GM21528 (cell line): ENCODE measurements around the gene SCN3B.

Source experiments
- ATAC-seq: cut with Tn5 transposase; IDR thresholded peaks from one replicate; pipeline ENCODE4 v1.9.1; 2021; ENCODE audit warnings: mild to moderate bottlenecking, moderate library complexity; ENCODE audit not compliant: unreplicated experiment, low FRiP score

The SCN3B gene, protein sequence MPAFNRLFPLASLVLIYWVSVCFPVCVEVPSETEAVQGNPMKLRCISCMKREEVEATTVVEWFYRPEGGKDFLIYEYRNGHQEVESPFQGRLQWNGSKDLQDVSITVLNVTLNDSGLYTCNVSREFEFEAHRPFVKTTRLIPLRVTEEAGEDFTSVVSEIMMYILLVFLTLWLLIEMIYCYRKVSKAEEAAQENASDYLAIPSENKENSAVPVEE

DNA sequence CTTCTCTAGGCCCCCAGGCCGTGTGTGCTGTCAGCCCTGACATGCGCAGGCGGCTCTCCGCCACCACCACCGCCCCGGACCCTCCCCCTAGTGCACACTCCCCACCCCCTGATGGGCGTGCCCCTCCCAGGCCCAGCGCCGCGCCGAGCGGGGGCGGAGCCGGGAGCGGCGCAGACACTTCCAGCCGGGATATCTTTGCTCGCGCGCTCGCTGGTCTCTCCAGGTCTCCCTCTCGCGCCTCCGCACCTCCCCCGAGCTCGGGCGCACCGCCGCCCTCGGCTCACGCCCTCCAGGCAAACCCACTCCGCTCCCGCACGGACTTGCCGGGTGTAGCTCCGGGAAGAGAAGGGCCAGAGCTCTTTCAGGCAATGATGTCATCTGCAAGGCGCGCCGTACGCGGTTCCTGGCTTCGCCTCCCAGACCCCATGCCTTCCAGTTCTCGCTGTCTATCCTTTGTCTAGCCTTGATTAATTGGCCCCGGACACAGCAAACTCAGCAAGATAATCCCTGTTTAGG, at the start of gene SCN3B:
Gene SCN3B (minus strand): TSS at position 59 of the 516 bp plus-strand sequence. CDS start 823 bp downstream, outside the sequence.
- no peak for ATAC-seq

DNA sequence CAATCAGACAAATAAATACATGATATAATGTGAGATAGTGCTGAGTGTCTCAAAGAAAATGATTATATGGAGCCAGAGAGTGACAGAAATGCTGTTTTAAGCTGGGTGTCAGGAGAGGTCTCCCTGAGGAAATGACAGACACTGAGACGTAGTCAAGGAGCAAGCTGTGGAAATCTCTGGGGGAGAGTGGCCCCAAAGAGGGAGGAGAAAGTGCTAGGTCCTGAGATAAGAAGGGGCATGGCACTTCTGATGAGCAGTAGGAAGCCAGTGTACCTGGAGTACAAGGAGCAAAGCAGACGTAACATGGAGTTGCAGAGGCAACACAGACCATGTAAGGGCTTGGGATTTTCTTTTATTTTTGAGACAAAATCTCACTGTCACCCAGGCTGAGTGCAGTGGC, 48.3 kb upstream of the SCN3B start:
- no peak for ATAC-seq

DNA sequence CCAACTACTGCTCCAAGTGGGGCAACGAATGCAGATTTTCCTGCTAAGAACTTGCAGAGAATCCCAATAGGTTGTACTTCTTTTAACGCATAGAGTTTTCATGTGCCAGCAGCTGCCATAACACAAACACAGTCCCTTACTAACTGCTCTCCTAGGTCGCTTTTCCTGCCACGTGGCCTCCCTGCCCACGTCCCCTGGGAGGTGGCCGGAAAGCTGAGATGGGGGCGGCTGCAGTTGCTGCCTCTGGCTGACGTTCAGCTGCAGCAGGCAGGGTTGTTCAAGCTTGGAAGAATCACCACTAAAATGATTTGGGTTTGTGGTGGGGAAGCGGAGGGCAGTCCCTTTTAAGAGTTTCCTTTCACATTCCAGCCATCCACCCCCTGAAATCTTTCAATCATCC, 47.7 kb upstream of the SCN3B start:
- ATAC-seq = no peak

DNA sequence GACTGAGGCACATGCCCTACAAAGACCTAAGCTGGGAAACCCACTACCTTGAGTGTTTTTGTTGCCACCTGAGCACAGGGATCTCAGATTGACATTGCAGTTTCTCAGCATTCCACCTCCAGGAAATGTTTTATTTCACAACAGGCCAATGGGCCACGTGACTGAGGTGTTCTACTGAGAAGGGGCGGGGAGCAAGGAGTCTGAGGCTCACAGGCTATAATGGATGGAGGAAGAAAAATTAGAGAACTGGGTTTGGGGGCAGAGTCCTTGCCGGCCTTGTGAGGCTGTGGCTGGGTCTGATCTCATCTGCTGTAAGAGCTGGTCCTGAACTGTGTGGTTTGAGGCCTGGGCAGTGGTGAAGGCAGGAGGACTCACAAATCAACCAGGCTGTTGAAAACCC, 46.3 kb upstream of the SCN3B start:
- ATAC-seq = no peak

DNA sequence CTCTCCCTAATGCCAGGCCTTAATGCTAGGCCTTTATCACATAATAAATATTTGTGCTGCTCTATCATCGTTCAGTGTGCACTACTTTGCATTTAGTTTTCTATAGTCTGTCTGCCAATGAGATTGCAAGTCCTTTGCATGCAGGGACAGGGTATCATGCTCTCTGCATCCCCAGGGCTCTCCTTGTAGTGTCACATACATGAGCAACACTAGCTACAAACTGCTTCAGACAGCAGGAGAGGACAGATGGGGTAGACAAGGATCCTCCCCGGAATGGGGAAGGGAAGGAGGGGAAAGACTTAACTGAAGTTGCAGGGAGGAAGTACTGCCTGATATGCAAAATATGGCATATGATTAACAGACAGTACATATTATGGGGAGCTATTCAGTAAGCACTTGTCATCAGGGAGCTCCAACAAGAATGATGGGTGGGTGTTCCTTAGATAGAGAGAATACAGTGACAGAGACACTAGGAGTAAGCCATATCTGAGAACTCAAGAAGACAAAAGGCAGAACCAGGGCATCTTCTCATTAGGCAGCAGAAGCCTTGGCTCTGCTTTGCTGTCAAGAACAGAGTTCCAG, 44.2 kb upstream of the SCN3B start:
- ATAC-seq = no peak

DNA sequence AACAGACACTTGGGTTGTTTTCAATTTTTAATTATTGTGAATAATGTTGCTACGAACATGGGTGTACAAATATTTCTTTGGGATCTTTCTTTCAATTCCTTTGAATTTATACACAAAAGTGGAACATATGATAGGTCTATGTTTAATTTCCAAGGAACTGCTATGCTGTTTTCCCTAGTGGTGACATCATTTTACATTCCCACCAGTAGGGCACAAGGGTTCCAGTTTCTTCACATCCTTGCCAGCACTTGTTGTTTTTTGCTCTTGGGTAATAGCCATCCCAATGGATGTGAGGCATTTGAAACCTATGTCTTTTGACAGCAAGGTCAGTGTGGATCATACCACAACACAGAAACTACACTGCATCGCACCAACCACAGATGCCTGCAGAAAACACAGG, 41.8 kb upstream of the SCN3B start:
- ATAC-seq = no peak

DNA sequence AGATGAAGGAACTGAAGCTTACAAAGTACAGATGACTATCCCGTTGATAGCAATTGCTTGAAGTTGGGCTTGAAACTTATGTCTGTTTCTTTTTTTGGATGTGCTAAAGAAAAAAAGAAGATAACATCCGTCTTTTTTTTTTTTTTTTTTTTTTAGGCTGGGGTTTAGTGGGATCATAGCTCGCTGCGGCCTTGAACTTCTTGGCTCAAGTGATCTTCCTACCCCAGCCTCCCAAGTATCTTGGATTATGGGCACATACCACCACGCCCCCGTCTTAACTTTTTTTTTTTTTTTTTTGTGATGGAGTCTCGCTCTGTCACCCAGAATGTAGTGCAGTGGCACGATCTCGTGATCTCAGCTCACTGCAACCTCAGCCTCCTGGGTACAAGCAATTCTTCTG, 40.8 kb upstream of the SCN3B start:
- ATAC-seq = no peak

DNA sequence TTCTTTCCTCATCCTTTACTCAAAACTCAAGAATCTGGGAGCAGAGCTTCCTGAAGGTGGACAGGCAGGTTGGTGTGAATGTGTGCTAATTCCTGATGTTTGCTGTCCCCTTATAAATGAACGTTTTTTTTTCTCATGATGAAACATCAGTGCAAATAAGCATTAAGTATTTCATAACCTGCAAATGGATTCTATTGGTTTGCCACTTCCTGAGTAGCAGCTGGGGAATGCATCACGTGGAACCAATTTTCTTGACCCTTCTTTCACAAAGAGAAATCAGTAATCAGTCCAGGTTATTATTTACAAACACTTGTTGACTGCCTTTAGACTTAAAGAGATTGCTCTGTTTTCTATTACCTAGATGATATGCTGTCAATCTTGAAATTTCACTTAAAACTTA, 40.1 kb upstream of the SCN3B start:
- ATAC-seq = no peak

DNA sequence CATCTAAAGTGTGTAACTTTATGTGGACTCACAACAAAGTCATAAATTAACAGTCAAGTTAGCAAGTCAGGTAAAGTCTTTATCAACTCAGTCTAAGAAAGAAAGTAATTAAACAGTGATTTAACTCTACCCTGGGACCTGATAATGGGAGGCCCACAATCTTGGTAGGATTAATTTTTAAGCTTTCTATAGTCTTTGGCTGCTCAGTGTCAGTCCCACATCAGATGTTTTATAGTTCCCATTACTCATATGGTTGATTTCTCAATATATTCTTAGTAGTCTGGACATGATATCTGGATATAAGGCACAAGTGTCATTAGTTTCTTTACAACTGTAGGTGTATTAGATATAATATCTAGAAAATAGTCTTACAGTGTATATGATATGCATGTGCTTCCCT, 38.5 kb upstream of the SCN3B start:
- ATAC-seq = no peak

DNA sequence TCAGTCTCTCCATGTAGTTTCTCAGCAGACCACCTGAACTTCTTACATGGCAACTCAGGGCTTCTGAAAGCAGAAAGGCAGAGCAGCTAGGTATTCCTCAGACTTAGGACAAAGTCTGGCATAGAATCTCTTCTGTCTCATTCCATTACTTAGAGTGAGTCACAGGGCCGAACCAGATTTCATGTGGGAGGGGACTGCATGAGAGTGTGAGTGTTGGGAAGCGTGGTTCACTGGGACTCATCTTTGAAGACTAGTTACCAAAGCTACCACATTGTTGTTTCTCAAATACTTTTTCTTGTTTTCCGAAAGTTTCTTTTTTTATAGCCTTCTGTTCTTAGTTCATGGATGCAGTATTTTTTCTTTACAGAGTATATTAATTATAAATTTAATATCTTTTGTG, 36.1 kb upstream of the SCN3B start:
- no peak for ATAC-seq

DNA sequence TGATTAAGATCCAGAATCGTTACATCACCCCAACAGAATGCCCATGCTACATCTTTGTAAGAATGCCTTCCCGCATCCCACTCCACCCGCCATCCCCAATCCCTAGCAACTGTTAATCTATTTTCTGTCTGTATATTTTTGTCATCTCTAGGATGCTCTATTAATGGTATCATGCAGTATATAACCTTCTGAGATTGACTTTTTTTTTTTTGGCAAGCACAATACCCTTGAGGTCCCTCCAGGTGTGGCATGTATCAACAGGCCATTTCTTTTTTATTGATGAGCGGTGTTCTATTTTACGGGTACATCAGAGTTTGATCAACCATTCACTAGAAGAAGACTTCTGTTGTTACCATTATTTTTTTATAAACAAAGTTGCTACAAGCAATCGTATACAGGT, 30.2 kb upstream of the SCN3B start:
- no peak for ATAC-seq

DNA sequence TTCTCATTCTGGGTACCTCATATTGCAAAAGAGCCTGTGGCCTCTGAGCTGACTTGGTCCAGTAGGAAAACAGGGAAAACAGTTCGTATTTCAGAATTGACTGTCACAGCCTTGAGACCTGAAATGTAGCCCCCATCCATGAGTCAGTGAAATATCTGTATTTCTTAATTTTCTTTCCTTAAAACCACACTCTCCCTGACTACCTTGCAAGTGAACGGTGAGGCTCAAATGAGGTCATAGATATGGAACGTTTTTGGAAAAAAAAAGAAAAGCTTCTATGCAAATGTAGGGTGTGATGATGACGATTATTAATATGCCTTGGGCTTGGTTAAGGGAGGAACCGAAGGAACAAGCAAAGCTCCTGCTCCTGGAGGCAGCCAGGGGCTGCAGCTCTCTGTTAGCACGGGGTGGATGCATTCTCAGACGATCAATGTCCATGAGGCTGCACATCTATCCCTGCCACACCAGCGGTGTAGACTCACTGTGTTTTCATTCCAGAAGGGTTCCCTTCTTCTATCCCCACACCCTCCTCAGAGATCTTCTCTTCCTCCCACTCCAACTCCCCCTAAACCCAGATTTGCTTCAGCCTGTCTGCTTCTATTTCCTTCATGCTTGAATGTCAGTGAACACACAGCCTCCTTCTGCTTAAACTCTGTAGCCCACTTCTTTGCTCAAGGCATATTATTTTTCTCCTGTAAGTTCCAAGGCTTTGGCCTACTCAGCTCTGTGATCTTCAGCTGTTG, 29.2 kb upstream of the SCN3B start:
- no peak for ATAC-seq

DNA sequence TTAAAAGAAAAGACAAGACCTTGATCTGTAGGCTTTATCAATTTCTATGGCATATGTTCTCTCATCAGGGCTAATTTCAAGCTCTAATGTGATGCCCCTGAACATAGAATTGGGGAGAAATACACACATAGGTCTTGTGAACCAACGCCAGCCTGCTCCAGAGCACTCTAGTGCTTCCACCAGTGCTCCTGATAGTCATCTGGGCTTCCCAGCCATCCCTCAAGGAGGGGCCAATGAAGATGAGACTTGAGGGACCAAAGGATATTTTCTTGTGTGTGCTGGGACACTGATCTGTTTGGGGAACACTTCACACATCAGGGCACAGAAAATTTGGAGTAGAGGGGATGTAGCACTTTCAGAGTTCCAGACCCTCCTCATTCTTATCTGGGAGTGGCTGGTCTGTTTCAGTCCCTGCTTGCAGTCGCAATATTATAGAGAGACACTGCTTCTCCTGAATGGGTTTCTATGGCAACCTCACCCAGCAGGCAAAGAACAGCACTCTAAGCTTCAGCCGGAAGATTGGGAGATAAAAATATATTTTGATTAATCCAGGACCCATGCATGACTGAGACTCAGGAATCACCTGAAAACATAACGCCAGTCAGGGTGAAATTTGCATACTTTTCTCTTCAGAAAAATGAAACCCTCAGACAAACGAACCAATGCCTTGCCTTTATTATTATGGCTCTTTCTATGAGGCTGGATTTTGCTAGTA, 28.4 kb upstream of the SCN3B start:
- ATAC-seq = no peak

DNA sequence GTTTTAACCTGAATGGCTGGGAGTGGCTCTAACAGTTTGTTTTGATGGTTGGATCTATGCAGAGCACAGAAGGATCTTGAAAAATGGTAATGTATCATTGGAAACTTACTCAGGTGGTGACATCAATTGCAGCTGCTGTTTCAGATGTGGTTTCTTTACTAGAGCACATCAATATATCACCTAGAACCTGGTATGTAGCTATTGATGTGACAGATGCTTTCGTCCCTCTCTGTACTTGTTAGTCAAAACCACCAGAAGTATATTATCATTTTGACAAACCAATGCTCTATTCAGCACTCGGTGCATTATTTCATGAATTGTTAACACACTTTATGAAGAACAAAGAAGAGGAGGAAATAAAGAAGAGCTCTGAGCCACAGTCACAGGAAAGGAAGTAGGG, 26.6 kb upstream of the SCN3B start:
- no peak for ATAC-seq

DNA sequence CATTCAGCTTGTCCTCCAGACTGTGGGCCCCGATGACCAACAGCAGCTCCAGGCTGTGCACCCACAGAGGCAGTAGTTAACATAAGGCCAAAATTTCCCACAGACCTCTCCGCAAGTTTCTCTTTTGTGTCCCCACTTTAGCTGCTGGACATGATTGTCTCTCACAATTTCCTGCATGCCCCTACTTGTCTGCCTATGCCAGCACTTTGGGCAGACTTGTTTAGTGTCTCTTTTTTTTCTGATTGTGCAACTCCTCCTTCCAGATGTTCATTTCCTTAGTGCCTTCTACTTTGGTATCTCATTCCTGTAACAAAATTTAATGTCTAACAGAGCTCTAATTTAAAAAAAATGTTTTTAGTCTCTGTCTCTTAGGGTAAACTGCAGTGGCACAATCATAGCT, 23.8 kb upstream of the SCN3B start:
- ATAC-seq = no peak

DNA sequence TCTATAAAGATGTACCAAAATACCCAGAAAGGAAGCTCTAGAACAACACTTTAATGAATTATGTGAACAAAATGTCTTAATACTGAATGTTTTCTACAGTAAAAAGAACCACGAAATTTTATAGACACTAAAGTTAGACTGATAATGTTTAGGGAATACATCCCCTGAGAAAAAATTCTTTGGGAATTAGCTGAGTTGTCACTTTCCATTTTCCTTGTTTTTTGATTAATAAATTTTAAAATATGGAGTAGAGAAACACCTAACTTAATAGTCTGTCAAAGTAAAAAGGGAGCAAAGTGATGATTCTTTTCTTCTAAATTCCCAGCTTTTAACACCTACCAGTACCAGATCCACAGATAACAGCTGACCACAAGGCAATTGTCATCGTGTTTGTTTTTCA, 23.1 kb upstream of the SCN3B start:
- ATAC-seq = no peak

DNA sequence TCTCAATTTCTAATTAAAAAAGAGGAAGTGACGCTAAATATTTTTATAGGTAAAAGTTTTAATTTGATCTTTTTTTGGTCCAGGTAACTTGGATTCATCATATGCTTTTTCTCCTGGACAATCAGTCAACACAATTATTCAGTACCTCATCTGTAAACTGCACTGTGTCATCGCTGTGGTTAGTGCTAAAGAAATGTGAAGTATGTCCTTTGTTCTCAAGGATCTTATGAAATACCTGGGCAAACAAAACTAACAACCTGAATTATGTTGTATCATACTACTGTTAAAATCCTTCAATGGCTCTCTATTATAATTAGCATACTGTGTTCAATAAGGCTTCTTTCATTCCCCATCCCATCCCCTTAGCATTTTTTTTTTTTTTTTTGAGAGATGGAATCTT, 19.9 kb upstream of the SCN3B start:
- no peak for ATAC-seq

DNA sequence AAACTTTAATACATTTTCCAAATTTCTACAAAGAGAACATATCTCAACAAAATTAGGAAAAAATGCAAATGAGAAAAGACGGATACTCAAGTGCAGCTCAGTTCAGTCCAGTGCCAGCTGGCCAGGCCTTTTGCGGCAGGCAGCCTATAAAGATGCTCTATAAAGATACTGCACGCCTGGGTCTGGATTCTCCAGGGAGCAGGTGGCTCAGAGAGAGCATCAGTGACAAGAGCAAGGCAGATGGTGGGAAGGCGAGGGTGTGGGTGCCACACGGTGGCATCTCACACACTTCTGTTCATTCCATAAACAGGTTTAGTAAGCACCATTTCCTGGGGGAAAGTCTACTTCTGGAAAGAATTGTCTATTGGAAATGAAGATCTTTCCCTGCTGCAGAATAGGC, 18.1 kb upstream of the SCN3B start:
- ATAC-seq = no peak

DNA sequence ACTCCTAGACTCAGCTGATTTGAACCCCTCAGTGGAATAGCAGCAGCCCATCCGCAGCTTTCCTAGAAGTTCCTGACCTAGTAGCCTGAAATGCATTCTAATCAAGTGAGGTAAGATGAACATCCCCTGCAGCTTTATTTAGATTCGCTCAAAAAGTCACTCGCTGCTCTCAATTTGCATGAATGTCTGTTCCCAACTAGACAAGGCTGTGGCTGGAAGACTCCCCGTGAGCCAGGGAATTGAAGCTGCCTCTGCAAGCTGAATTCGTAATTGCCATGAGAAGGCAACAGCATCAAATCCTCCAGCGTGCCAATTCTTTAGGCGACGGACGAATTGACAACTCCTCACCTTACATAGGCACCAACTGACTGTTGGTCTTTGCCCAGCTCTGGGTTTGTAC, 17.1 kb upstream of the SCN3B start:
- no peak for ATAC-seq

DNA sequence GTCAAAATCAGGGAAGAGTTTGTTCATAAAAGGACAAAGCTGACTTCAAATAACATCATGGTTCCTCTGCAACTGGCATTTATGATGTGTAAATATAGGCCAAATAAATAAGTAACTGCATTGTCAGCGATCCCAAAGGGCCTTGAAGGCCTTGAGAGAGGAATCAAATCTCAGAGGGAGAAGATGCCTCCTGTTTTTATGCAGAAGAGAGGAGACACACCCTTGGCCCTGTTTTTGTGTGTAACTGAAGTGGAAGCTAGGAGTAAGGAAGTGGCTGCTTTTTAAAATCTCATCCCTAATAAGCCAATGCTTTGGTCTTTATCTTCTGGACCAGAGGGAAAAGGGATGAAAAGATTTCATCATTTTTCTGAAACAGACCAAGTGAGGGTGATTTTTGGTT, 15.7 kb upstream of the SCN3B start:
- no peak for ATAC-seq

DNA sequence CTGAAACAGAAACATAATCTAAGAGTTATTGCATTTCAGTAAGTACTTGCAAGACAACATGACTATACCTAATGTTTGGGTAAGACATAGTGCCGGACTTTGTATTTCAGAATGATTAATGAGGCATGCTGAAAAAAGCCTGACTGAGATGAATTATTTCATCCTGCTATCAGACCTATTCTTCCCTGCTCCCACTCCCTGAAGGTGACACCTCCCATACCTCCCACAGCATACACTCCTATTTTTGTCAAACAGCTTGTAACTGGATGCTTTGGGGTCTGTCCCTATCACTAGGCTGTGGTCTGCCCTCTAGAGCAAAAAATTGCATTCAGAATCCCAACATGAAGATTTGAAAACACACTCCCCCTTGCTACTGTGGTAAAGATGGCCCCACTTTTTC, 10.9 kb upstream of the SCN3B start:
- no peak for ATAC-seq
